K562 (cell line): Measurements from ENCODE around the gene APC2. TPM values are rescaled to one million over a fixed set of nuclear protein-coding genes. Genes with fewer than 3 reads are reported as not detected.

Experiments
- ATAC-seq: fragments of 200-7000 bp; cut with Tn5 transposase; 3 replicates; pipeline ENCODE4 v1.9.1; 2020; ENCODE audit warnings: moderate library complexity
- BruUV-seq: library from RNA; stranded (reverse); fragments of 400-500 nt; replicated peaks from 2 replicates; lab custom pipeline; 2021; lab: Mats Ljungman, UMichigan
- CTCF ChIA-PET: fragments of 300-600 bp; formaldehyde crosslinking; extraction: SDS; loops from one replicate; lab custom pipeline; 2021; ENCODE audit warnings: low intra/inter-chr PET ratio; lab: Yijun Ruan, JAX
- POLR2A ChIA-PET: fragments of 300-600, 350-650 bp; sonication (Branson Sonifier 250); formaldehyde crosslinking; extraction: SDS; loops from one replicate; lab custom pipeline; 2021; ENCODE audit warnings: antibody characterized with exemption, inconsistent platforms; lab: Yijun Ruan, JAX
- DNase-seq, 4 experiments: peaks; one replicate each; pipeline versions ENCODE4 v3.0.0 to v3.0.0-alpha.2; 2011 to 2018; ENCODE audit warnings: low spot score in 3 of 4, mixed read lengths in 3 of 4; ENCODE audit errors: extremely low read depth in 1 of 4
- FAIRE-seq: peaks from 2 replicates; lab custom pipeline; 2011; peaks lifted over from hg19 to GRCh38; lab: Jason Lieb, UNC
- H2AFZ ChIP-seq: 2 replicates; pipeline ENCODE4 v1.6.0; 2011; ENCODE audit warnings: low read depth, low read length, control low read depth, inconsistent platforms
- H3K27ac ChIP-seq: fragments of 200-600 bp; 3 replicates; pipeline ENCODE4 v1.8.0; 2011; ENCODE audit warnings: low read depth, mild to moderate bottlenecking, control low read depth, inconsistent platforms, low read length, moderate library complexity, mixed read lengths; ENCODE audit errors: extremely low read depth
- H3K27me3 ChIP-seq, 2 experiments: fragments of 300-600 bp in 1 of 2; 2 replicates in 1 of 2; 3 replicates in 1 of 2; pipeline versions ENCODE4 v1.6.0 to v1.8.0; 2011; ENCODE audit warnings: inconsistent platforms in 2 of 2, low read length in 2 of 2, mild to moderate bottlenecking in 1 of 2, mixed read lengths in 1 of 2, moderate library complexity in 1 of 2; ENCODE audit not compliant: control insufficient read depth in 2 of 2, insufficient read depth in 2 of 2
- H3K36me3 ChIP-seq: fragments of 300-600 bp; 3 replicates; pipeline ENCODE4 v1.8.0; 2011; ENCODE audit warnings: mild to moderate bottlenecking, low read length, inconsistent platforms; ENCODE audit not compliant: control insufficient read depth, insufficient read depth
- H3K4me1 ChIP-seq, 2 experiments: fragments of 200-600 bp in 1 of 2; replicated peaks in 1 of 2; 2 replicates in 1 of 2; 3 replicates in 1 of 2; pipeline versions ENCODE4 v1.5.1 to v1.8.0; 2011; ENCODE audit warnings: inconsistent platforms in 2 of 2, low read length in 2 of 2, mild to moderate bottlenecking in 1 of 2, mixed read lengths in 1 of 2, moderate library complexity in 1 of 2; ENCODE audit not compliant: control insufficient read depth in 2 of 2, insufficient read depth in 2 of 2
- H3K4me2 ChIP-seq: 2 replicates; pipeline ENCODE4 v1.6.1; 2011; ENCODE audit warnings: low read length, control low read depth, inconsistent platforms, mixed read lengths; ENCODE audit not compliant: insufficient read depth
- H3K4me3 ChIP-seq: fragments of 200-600 bp; sonication (generic), shearing (Covaris generic); 2 replicates; pipeline ENCODE4 v1.5.1; 2016; ENCODE audit warnings: control low read depth, inconsistent platforms
- H3K79me2 ChIP-seq: fragments of 200-600 bp; 3 replicates; pipeline ENCODE4 v1.8.0; 2011; ENCODE audit warnings: low read length, inconsistent platforms; ENCODE audit not compliant: control insufficient read depth, insufficient read depth
- H3K9ac ChIP-seq, 2 experiments: 2 replicates each; pipeline versions ENCODE4 v1.6.0 to v1.6.1; 2011; ENCODE audit warnings: low read depth in 2 of 2, low read length in 2 of 2, control low read depth in 1 of 2, inconsistent platforms in 1 of 2, mild to moderate bottlenecking in 1 of 2, mixed read lengths in 1 of 2; ENCODE audit not compliant: insufficient read depth in 1 of 2
- H3K9me1 ChIP-seq: one replicate; pipeline ENCODE4 v1.6.0; 2011; ENCODE audit warnings: inconsistent platforms, mild to moderate bottlenecking, low read length, moderate library complexity; ENCODE audit not compliant: control insufficient read depth, insufficient read depth
- H3K9me3 ChIP-seq: replicated peaks from 2 replicates; pipeline ENCODE4 v1.5.1; 2011; ENCODE audit warnings: low read depth, low read length, inconsistent platforms; ENCODE audit not compliant: control insufficient read depth, insufficient read depth
- H4K20me1 ChIP-seq: replicated peaks from 2 replicates; pipeline ENCODE4 v1.6.1; 2011; ENCODE audit warnings: low read length, inconsistent platforms, mixed read lengths; ENCODE audit not compliant: control insufficient read depth, insufficient read depth
- CC2D1A ChIP-seq: fragments of 450-650 bp; IDR thresholded peaks from 2 replicates; pipeline ENCODE4 v1.6.1; 2017; ENCODE audit warnings: mild to moderate bottlenecking
- FOXJ2 ChIP-seq: fragments of 200-800 bp; sonication (Bioruptor generic); IDR thresholded peaks from 2 replicates; pipeline ENCODE4 v1.6.1; 2016; ENCODE audit warnings: missing genetic modification characterization, missing compliant biosample characterization
- KDM1A ChIP-seq, 2 experiments: fragments of 450-650 bp; IDR thresholded peaks; 2 replicates each; pipeline ENCODE4 v1.6.1; 2016; ENCODE audit warnings: mild to moderate bottlenecking in 2 of 2
- NR2F6 ChIP-seq: fragments of 450-650 bp; formaldehyde crosslinking; IDR thresholded peaks from 2 replicates; pipeline ENCODE4 v1.4.0; 2020; ENCODE audit warnings: mild to moderate bottlenecking
- SAFB ChIP-seq: fragments of 200-400 bp; formaldehyde crosslinking; IDR thresholded peaks from 2 replicates; pipeline ENCODE4 v1.6.1; 2017; ENCODE audit warnings: low read depth, low read length, borderline replicate concordance
- SAFB2 ChIP-seq: fragments of 200-400 bp; formaldehyde crosslinking; IDR thresholded peaks from 2 replicates; pipeline ENCODE4 v1.6.1; 2018; ENCODE audit warnings: borderline replicate concordance, low read length, low read depth, moderate library complexity; ENCODE audit not compliant: severe bottlenecking
- TCF3 ChIP-seq: sonication (generic); formaldehyde crosslinking; IDR thresholded peaks from 2 replicates; pipeline ENCODE4 v1.4.0; 2020; ENCODE audit warnings: mild to moderate bottlenecking, missing genetic modification reagents
- ZNF224 ChIP-seq: sonication (generic); formaldehyde crosslinking; IDR thresholded peaks from 2 replicates; pipeline ENCODE4 v1.8.0; 2022; ENCODE audit warnings: mild to moderate bottlenecking, missing genetic modification reagents
- ZNF239 ChIP-seq: fragments of 250-450 bp; sonication (Bioruptor Pico); IDR thresholded peaks from 2 replicates; pipeline ENCODE4 v1.4.0; 2020; ENCODE audit warnings: mild to moderate bottlenecking
- ZNF586 ChIP-seq: fragments of 450-650 bp; formaldehyde crosslinking; conservative IDR thresholded peaks from 2 replicates; pipeline ENCODE4 v1.4.0; 2020; ENCODE audit warnings: mild to moderate bottlenecking, moderate library complexity
- ZNF707 ChIP-seq: fragments of 250-450 bp; sonication (Bioruptor Pico); conservative IDR thresholded peaks from 2 replicates; pipeline ENCODE4 v1.8.0; 2022; ENCODE audit warnings: inconsistent platforms, mild to moderate bottlenecking, moderate library complexity
- WGBS: fragments of 100-300 bp; shearing (Covaris generic); methylation state at CpG from one replicate; pipeline ENCODE4 v1.1.6; 2016; ENCODE audit warnings: low coverage, mixed read lengths; ENCODE audit not compliant: insufficient coverage; ENCODE audit errors: missing lambda C conversion rate; 5-methylcytosine and 5-hydroxymethylcytosine counted together
- in situ Hi-C: fragments of 300-500 bp; cut with MboI; formaldehyde crosslinking; loops from 4 replicates; pipeline ENCODE4 v1.15.0; 2018; ENCODE audit warnings: inconsistent platforms, mixed read lengths
- intact Hi-C: fragments of 100-400 bp; cut with micrococcal nuclease; formaldehyde crosslinking; loops from 2 replicates; pipeline ENCODE4 v1.14.2; 2022
- polyA plus RNA-seq, 8 experiments: library from polyadenylated mRNA; depleted of rRNA in 4 of 8; stranded (reverse) in 5 of 8; unstranded in 3 of 8; fragments of >200 nt; fragmentation: Nextera tagmentation in 2 of 8; fragmentation: Illumina TruSeq in 1 of 8; extraction: Ambion mirVana in 2 of 8; extraction: Trizol in 1 of 8; gene quantifications; 2 replicates each; pipeline versions ENCODE4 v1.2.1 to v1.2.3, GENCODE V29; 2011 to 2014; ENCODE audit warnings: inconsistent platforms in 1 of 8, missing spikeins in 1 of 8
- total RNA-seq, 7 experiments: library from RNA; depleted of rRNA in 6 of 7; stranded (reverse); fragments of >200 nt in 6 of 7; fragmentation: Illumina TruSeq in 2 of 7; extraction: Trizol in 2 of 7; gene quantifications; 2 replicates each; pipeline versions ENCODE4 v1.2.1 to v1.2.3, GENCODE V29; 2011 to 2021; ENCODE audit warnings: low replicate concordance in 1 of 7
- TF ChIP-seq, protein P1 (sequence below): fragments of 200-400 bp; formaldehyde crosslinking; IDR thresholded peaks from 2 replicates; pipeline ENCODE4 v1.6.1; 2017; ENCODE audit warnings: mild to moderate bottlenecking, low read depth, low read length, moderate library complexity
- TF ChIP-seq, protein P2 (sequence below): sonication (generic); IDR thresholded peaks from 2 replicates; pipeline ENCODE4 v1.6.1; 2016
- TF ChIP-seq, protein P3 (sequence below): fragments of 250-450 bp; sonication (Bioruptor Pico); IDR thresholded peaks from 2 replicates; pipeline ENCODE4 v1.5.0; 2022; ENCODE audit warnings: mild to moderate bottlenecking
- TF ChIP-seq, protein P4 (sequence below): conservative IDR thresholded peaks from 2 replicates; pipeline ENCODE4 v1.6.1; 2011; ENCODE audit warnings: low read depth, mild to moderate bottlenecking, low read length; ENCODE audit not compliant: control insufficient read depth

APC2 gene
- total and polyA plus RNA-seq, 9 of the 15 experiments (the other 6 are each of a cell fraction or from before 2014, with no cell fraction given): 0.01 to 0.40 (median 0.05) TPM; not detected in 3

DNA sequence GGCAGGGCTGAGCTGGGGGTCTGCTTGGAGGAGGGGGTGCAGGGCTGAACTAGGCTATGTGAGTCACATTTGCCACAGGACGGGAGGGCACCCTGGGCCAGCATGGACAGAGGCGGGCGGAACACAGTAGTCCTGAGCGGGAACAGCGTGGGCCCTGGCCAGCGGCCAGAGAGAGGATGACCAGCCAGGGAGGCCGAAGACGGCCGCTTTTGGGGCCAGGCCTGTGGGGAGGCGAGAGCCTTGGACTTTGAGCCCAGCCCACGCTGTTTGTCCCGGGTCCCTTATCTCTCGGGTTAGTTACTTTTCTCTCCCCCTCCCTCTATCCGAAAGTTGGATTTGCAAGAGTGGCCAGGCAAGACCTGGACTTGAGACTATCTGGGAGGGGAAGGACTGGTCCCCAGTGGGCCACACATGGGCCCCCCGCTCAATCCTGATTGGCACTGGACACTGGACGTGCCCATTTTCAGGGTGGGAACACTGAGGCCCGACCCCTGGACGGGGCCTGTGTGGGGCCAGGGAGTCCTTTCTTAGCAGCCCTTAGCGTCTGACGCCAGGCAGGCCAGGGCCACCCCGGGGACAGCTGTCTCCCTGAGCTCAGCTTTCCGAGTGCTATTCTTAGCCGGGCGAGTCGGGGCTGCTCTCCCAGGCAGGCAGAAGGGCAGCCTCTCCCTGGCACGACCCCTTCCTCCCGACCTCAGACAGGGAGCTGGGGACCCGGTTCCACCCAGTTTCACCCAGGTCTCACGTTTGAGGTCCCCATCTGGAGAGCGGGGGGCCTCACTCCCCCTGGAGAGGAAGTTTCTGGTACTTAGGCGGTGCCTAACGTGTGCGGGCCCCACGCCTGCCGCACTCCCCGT lies 49.4 kb upstream of the APC2 start:
- Histone ChIP-seq H3K9ac (peak overlapping the region; percentile 58 to 89), H3K27ac (peak overlapping the region; percentile 37), H3K36me3 (peaks cover 19% of the 10 kb centered on the region; the same call in 1 of the 3 replicates), H3K79me2 (peaks cover 12% of the 10 kb centered on the region), H3K4me2 (peak overlapping the region; percentile 74), H3K4me3 (peak overlapping the region; percentile 57), H3K9me1 (no peaks in the 10 kb centered on the region), H4K20me1 (no peaks in the 10 kb centered on the region), H3K4me1 (peaks cover 5 to 71% of the 10 kb centered on the region in 2 experiments; a peak in 3 of 5 replicates), H3K27me3 (no peaks in the 10 kb centered on the region), H3K9me3 (no peaks in the 10 kb centered on the region), H2AFZ (peak overlapping the region; percentile 93)
- POLR2A ChIA-PET: no interaction called here
- peak; percentile 52 for ATAC-seq
- CTCF ChIA-PET: no interaction called here
- intact Hi-C loops: no loop called here
- TSS peak; percentile 48 for BruUV-seq
- peak; percentile 46 to 77 (median 58) for DNase-seq
- 13% methylated on average over 27 of the region's 36 CpGs for WGBS
- in situ Hi-C loops: no loop called here
- peak; percentile 71 for FAIRE-seq
- TF ChIP-seq ZNF224 (CRISPR knock-in tag) (no peak), ZNF586 (CRISPR knock-in tag) (no peak), CC2D1A (peak; percentile 56; the same call in 1 of the 2 replicates), SAFB (no peak), KDM1A (IDR thresholded peaks at IDR 0.05) (peak; percentile 95 to 99), FOXJ2 (tag) (no peak), SAFB2 (no peak), ZNF707 (CRISPR knock-in tag) (no peak), ZNF239 (no peak), TCF3 (CRISPR knock-in tag) (no peak), NR2F6 (CRISPR knock-in tag) (no peak)
- TF ChIP-seq, protein P1, sequence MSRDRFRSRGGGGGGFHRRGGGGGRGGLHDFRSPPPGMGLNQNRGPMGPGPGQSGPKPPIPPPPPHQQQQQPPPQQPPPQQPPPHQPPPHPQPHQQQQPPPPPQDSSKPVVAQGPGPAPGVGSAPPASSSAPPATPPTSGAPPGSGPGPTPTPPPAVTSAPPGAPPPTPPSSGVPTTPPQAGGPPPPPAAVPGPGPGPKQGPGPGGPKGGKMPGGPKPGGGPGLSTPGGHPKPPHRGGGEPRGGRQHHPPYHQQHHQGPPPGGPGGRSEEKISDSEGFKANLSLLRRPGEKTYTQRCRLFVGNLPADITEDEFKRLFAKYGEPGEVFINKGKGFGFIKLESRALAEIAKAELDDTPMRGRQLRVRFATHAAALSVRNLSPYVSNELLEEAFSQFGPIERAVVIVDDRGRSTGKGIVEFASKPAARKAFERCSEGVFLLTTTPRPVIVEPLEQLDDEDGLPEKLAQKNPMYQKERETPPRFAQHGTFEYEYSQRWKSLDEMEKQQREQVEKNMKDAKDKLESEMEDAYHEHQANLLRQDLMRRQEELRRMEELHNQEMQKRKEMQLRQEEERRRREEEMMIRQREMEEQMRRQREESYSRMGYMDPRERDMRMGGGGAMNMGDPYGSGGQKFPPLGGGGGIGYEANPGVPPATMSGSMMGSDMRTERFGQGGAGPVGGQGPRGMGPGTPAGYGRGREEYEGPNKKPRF: no peak
- TF ChIP-seq, protein P2, sequence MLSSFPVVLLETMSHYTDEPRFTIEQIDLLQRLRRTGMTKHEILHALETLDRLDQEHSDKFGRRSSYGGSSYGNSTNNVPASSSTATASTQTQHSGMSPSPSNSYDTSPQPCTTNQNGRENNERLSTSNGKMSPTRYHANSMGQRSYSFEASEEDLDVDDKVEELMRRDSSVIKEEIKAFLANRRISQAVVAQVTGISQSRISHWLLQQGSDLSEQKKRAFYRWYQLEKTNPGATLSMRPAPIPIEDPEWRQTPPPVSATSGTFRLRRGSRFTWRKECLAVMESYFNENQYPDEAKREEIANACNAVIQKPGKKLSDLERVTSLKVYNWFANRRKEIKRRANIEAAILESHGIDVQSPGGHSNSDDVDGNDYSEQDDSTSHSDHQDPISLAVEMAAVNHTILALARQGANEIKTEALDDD: peak; percentile 31; the same call in 1 of the 2 replicates
- TF ChIP-seq, protein P3, sequence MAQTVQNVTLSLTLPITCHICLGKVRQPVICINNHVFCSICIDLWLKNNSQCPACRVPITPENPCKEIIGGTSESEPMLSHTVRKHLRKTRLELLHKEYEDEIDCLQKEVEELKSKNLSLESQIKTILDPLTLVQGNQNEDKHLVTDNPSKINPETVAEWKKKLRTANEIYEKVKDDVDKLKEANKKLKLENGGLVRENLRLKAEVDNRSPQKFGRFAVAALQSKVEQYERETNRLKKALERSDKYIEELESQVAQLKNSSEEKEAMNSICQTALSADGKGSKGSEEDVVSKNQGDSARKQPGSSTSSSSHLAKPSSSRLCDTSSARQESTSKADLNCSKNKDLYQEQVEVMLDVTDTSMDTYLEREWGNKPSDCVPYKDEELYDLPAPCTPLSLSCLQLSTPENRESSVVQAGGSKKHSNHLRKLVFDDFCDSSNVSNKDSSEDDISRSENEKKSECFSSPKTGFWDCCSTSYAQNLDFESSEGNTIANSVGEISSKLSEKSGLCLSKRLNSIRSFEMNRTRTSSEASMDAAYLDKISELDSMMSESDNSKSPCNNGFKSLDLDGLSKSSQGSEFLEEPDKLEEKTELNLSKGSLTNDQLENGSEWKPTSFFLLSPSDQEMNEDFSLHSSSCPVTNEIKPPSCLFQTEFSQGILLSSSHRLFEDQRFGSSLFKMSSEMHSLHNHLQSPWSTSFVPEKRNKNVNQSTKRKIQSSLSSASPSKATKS: no peak
- TF ChIP-seq, protein P4, sequence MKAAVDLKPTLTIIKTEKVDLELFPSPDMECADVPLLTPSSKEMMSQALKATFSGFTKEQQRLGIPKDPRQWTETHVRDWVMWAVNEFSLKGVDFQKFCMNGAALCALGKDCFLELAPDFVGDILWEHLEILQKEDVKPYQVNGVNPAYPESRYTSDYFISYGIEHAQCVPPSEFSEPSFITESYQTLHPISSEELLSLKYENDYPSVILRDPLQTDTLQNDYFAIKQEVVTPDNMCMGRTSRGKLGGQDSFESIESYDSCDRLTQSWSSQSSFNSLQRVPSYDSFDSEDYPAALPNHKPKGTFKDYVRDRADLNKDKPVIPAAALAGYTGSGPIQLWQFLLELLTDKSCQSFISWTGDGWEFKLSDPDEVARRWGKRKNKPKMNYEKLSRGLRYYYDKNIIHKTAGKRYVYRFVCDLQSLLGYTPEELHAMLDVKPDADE: no peak
